HepG2 (cell line): ENCODE measurements around the gene PEX10. TPM values are rescaled to one million over a fixed set of nuclear protein-coding genes. Genes with fewer than 3 reads are reported as not detected.
A peak's percentile ranks its signal among the peaks of the same experiment; 100 is the strongest.

ENCODE experiments used
- AGO2 ChIP-seq: fragments of 200-400 bp; formaldehyde crosslinking; optimal IDR thresholded peaks from 2 replicates; pipeline ENCODE3; 2017; ENCODE audit warnings: mild to moderate bottlenecking, low read depth, low read length, moderate library complexity
- ATF7-NPFF ChIP-seq: sonication (generic); formaldehyde crosslinking; IDR thresholded peaks from 2 replicates; pipeline ENCODE4 v1.8.1; 2023; ENCODE audit warnings: mild to moderate bottlenecking, low read depth, missing genetic modification reagents, moderate library complexity
- BATF2 ChIP-seq: sonication (generic); formaldehyde crosslinking; IDR thresholded peaks from 2 replicates; pipeline ENCODE4 v1.8.0; 2022; ENCODE audit warnings: mild to moderate bottlenecking, missing genetic modification reagents, moderate library complexity
- GATAD1 ChIP-seq: IDR thresholded peaks from 2 replicates; pipeline ENCODE4 v1.6.1; 2016; ENCODE audit warnings: missing genetic modification reagents, missing compliant biosample characterization
- HDAC1 ChIP-seq: sonication (generic); formaldehyde crosslinking; IDR thresholded peaks from 2 replicates; pipeline ENCODE4 v1.5.1; 2020; ENCODE audit warnings: mild to moderate bottlenecking, missing genetic modification reagents
- HNRNPLL ChIP-seq: fragments of 200-400 bp; formaldehyde crosslinking; IDR thresholded peaks from 2 replicates; pipeline ENCODE4 v1.6.1; 2017; ENCODE audit warnings: mild to moderate bottlenecking, low read depth, low read length; ENCODE audit not compliant: poor library complexity, severe bottlenecking
- IRF2 ChIP-seq: IDR thresholded peaks from 2 replicates; pipeline ENCODE4 v1.6.1; 2018; ENCODE audit warnings: missing genetic modification reagents, missing compliant biosample characterization
- MBNL3 ChIP-seq: fragments of 250-450 bp; sonication (Bioruptor Pico); conservative IDR thresholded peaks from 2 replicates; pipeline ENCODE4 v1.8.0; 2022; ENCODE audit warnings: mild to moderate bottlenecking, inconsistent platforms
- PAX8 ChIP-seq: sonication (generic); formaldehyde crosslinking; IDR thresholded peaks from 2 replicates; pipeline ENCODE4 v1.8.0; 2022; ENCODE audit warnings: mild to moderate bottlenecking, missing genetic modification reagents, borderline replicate concordance
- PBX3 ChIP-seq: sonication (generic); formaldehyde crosslinking; IDR thresholded peaks from 2 replicates; pipeline ENCODE4 v1.8.1; 2023; ENCODE audit warnings: missing genetic modification reagents, inconsistent platforms, borderline replicate concordance
- RBAK ChIP-seq: sonication (generic); formaldehyde crosslinking; IDR thresholded peaks from 2 replicates; pipeline ENCODE4 v1.5.1; 2020; ENCODE audit warnings: mild to moderate bottlenecking, missing genetic modification reagents
- SMAD3 ChIP-seq: sonication (generic); formaldehyde crosslinking; IDR thresholded peaks from 2 replicates; pipeline ENCODE4 v1.4.0; 2020; ENCODE audit warnings: missing genetic modification reagents
- STAG1 ChIP-seq: sonication (generic); formaldehyde crosslinking; IDR thresholded peaks from 2 replicates; pipeline ENCODE4 v1.4.0; 2020; ENCODE audit warnings: missing genetic modification reagents
- ZBTB10 ChIP-seq: sonication (generic); formaldehyde crosslinking; IDR thresholded peaks from 2 replicates; pipeline ENCODE4 v1.4.0; 2020; ENCODE audit warnings: missing genetic modification reagents, borderline replicate concordance
- ZBTB43 ChIP-seq: sonication (generic); formaldehyde crosslinking; conservative IDR thresholded peaks from 2 replicates; pipeline ENCODE4 v1.4.0; 2020; ENCODE audit warnings: missing genetic modification reagents
- ZNF282 ChIP-seq: fragments of 450-650 bp; IDR thresholded peaks from 2 replicates; pipeline ENCODE4 v1.6.1; 2018; ENCODE audit not compliant: partially characterized antibody
- ZNF496 ChIP-seq: sonication (generic); formaldehyde crosslinking; IDR thresholded peaks from 2 replicates; pipeline ENCODE4 v1.8.1; 2023; ENCODE audit warnings: mild to moderate bottlenecking, moderate library complexity, missing genetic modification reagents; ENCODE audit not compliant: insufficient replicate concordance
- ZNF503 ChIP-seq: sonication (generic); formaldehyde crosslinking; IDR thresholded peaks from 2 replicates; pipeline ENCODE4 v1.4.0; 2020; ENCODE audit warnings: missing genetic modification reagents
- ZNF556 ChIP-seq: sonication (generic); formaldehyde crosslinking; IDR thresholded peaks from 2 replicates; pipeline ENCODE4 v1.4.0; 2020; ENCODE audit warnings: mild to moderate bottlenecking, missing genetic modification reagents, borderline replicate concordance
- ZNF816 ChIP-seq: sonication (generic); formaldehyde crosslinking; IDR thresholded peaks from 2 replicates; pipeline ENCODE4 v1.8.0; 2022; ENCODE audit warnings: missing genetic modification reagents, mild to moderate bottlenecking, borderline replicate concordance
- ZSCAN20 ChIP-seq: sonication (generic); formaldehyde crosslinking; IDR thresholded peaks from 2 replicates; pipeline ENCODE4 v1.4.0; 2020; ENCODE audit warnings: missing genetic modification reagents, mild to moderate bottlenecking, borderline replicate concordance
- ZSCAN29 ChIP-seq: sonication (generic); formaldehyde crosslinking; conservative IDR thresholded peaks from 2 replicates; pipeline ENCODE4 v1.4.0; 2020; ENCODE audit warnings: mild to moderate bottlenecking, missing genetic modification reagents
- polyA plus RNA-seq, 8 experiments: library from polyadenylated mRNA; depleted of rRNA in 3 of 8; stranded (reverse) in 7 of 8; unstranded in 1 of 8; fragments of >200 nt; fragmentation: Illumina TruSeq in 4 of 8; extraction: Trizol in 4 of 8; gene quantifications; 2 replicates each; pipeline versions ENCODE4 v1.2.1 to v1.2.3, GENCODE V29; 2011 to 2016; ENCODE audit warnings: low read depth in 4 of 8, missing spikeins in 1 of 8, mixed read lengths in 1 of 8; ENCODE audit not compliant: insufficient read depth in 1 of 8
- total RNA-seq, 5 experiments: library from RNA; depleted of rRNA; stranded (reverse); fragments of >200 nt; fragmentation: Illumina TruSeq; extraction: Trizol; gene quantifications; 2 replicates each; pipeline ENCODE4 v1.2.3, GENCODE V29; 2016; ENCODE audit warnings: low read depth in 1 of 5

The PEX10 gene
- total and polyA plus RNA-seq, 2 of the 13 experiments (the other 11 are each of a cell fraction or from before 2014, with no cell fraction given), result 16.1 to 39.6 TPM

GRCh38 chr1:2414297-2414958, 2.1 kb upstream of the PEX10 start (continued):
- TF ChIP-seq RBAK (CRISPR knock-in tag) (no peak), GATAD1 (CRISPR knock-in tag) (no peak), ZSCAN29 (CRISPR knock-in tag) (0 out of 2 replicates have a peak, but pooled peaks have one; percentile 31), ZNF282 (no peak), ZNF503 (CRISPR knock-in tag) (no peak), AGO2 (peak; percentile 63), SMAD3 (CRISPR knock-in tag) (0 out of 2 replicates have a peak, but pooled peaks have one; percentile 2), ZBTB10 (no peak), ATF7-NPFF (CRISPR knock-in tag) (no peak), HNRNPLL (peak; percentile 11), IRF2 (CRISPR knock-in tag) (peak; percentile 12; the same call in 1 of the 2 replicates), STAG1 (peak; percentile 89), ZNF556 (CRISPR knock-in tag) (0 out of 2 replicates have a peak, but pooled peaks have one; percentile 35), PAX8 (CRISPR knock-in tag) (no peak), ZBTB43 (CRISPR knock-in tag) (0 out of 2 replicates have a peak, but pooled peaks have one; percentile 1), MBNL3 (CRISPR knock-in tag) (no peak), PBX3 (CRISPR knock-in tag) (0 out of 2 replicates have a peak, but pooled peaks have one; percentile 59), HDAC1 (CRISPR knock-in tag) (peak; percentile 37), ZSCAN20 (CRISPR knock-in tag) (peak; percentile 71; the same call in 1 of the 2 replicates), ZNF496 (CRISPR knock-in tag) (no peak), ZNF816 (CRISPR knock-in tag) (no peak), BATF2 (CRISPR knock-in tag) (no peak)
